Ectodermal cell (in vitro differentiated cells): ENCODE data around the gene ALDH1A1.
"Not testable (repeated sequence)": the region's sequence is repeated elsewhere in the genome, so short reads cannot be mapped to it uniquely, and the experiment has no call there.

Source experiments
- H3K27ac ChIP-seq: 2 replicates; pipeline ENCODE4 v1.7.0; 2013; ENCODE audit warnings: mild to moderate bottlenecking, low read depth, low read length; ENCODE audit not compliant: insufficient read depth, poor library complexity, severe bottlenecking
- H3K27me3 ChIP-seq: 2 replicates; pipeline ENCODE4 v1.7.0; 2013; ENCODE audit warnings: mild to moderate bottlenecking, low read length; ENCODE audit not compliant: insufficient read depth, control insufficient read depth, poor library complexity, severe bottlenecking
- H3K36me3 ChIP-seq: one replicate; pipeline ENCODE4 v1.7.0; 2013; ENCODE audit warnings: low read length; ENCODE audit not compliant: control insufficient read depth, insufficient read depth
- H3K4me1 ChIP-seq: one replicate; pipeline ENCODE4 v1.7.0; 2013; ENCODE audit warnings: low read length; ENCODE audit not compliant: control insufficient read depth, insufficient read depth
- H3K4me3 ChIP-seq: 2 replicates; pipeline ENCODE4 v1.7.0; 2013; ENCODE audit warnings: low read depth, low read length, control low read depth; ENCODE audit not compliant: insufficient read depth
- H3K9me3 ChIP-seq: 2 replicates; pipeline ENCODE4 v1.7.0; 2013; ENCODE audit warnings: mild to moderate bottlenecking, low read length, moderate library complexity; ENCODE audit not compliant: control insufficient read depth
- WGBS, 2 experiments: methylation state at CpG; one replicate each; pipeline ENCODE4 v1.1.7; 2013; ENCODE audit warnings: missing lambda C conversion rate in 2 of 2; 5-methylcytosine and 5-hydroxymethylcytosine counted together

Gene ALDH1A1

GRCh38 chr9:72862788-72863187 lies 90.1 kb downstream of the ALDH1A1 start:
- H3K36me3 ChIP-seq, H3K27me3 ChIP-seq, H3K9me3 ChIP-seq, H3K4me3 ChIP-seq, H3K4me1 ChIP-seq, H3K27ac ChIP-seq: not testable (repeated sequence)
- whole genome bisulfite sequencing, 2 experiments = 87 to 95% methylated on average over 7 of the region's 7 CpGs

- no peaks in the 10 kb centered on the region for H3K27me3 ChIP-seq
- no peak overlapping the region for H3K27ac ChIP-seq
- H3K9me3 ChIP-seq = no peaks in the 10 kb centered on the region
- H3K4me3 ChIP-seq = no peak overlapping the region
- WGBS, 2 experiments = 69% methylated on average over 4 to 5 of the region's 5 CpGs
- no peaks in the 10 kb centered on the region for H3K36me3 ChIP-seq
- peaks cover 3% of the 10 kb centered on the region for H3K4me1 ChIP-seq
Measured at GRCh38 chr9:72858089-72858912, 94.6 kb downstream of the ALDH1A1 start.

GRCh38 chr9:72857624-72857996 lies 95.2 kb downstream of the ALDH1A1 start:
- Histone ChIP-seq H3K27ac (no peak overlapping the region), H3K27me3 (no peaks in the 10 kb centered on the region), H3K9me3 (no peaks in the 10 kb centered on the region), H3K36me3 (no peaks in the 10 kb centered on the region), H3K4me1 (peaks cover 3% of the 10 kb centered on the region), H3K4me3 (no peak overlapping the region)
- WGBS, 2 experiments = 97% methylated on average over 2 of the region's 2 CpGs

GRCh38 chr9:72856972-72857623 lies 95.8 kb downstream of the ALDH1A1 start:
- peaks cover 3% of the 10 kb centered on the region for H3K4me1 ChIP-seq
- no peaks in the 10 kb centered on the region for H3K36me3 ChIP-seq
- 62 to 64% methylated on average over 6 of the region's 8 CpGs for WGBS, 2 experiments
- no peaks in the 10 kb centered on the region for H3K9me3 ChIP-seq
- no peak overlapping the region for H3K27ac ChIP-seq
- H3K4me3 ChIP-seq = no peak overlapping the region
- H3K27me3 ChIP-seq = no peaks in the 10 kb centered on the region

DNA sequence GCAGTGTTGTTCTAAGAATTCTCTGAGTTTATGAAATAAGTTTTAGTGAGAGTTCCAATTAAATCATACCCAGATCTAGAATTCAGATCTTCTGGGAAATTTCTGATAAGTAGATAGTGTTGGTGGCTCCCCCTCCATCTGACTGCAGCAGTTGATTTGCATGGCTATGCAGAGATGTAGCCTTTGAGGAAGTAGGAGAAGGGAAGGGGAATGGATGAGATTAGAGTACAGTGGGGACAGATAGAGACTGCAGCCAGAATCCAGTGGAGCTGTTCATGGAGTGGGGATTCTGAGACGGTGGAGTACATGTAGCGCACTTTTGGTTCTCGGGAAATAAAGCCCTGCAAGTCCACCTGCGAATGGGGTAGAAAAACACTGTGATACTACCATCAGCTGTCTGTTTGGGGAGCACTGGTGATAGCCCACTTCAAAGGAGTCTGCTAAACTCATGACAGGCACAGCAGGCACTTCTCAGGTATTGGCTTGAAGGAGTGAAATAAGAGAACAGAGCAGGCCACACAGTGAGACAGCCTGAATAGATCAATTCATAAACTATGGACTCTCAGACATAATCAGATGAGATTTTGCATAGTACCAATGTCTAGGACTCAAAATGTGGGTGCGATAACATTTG lies 96.8 kb downstream of the ALDH1A1 start:
- no peak overlapping the region for H3K4me3 ChIP-seq
- WGBS, 2 experiments = 91 to 92% methylated on average over 5 of the region's 5 CpGs
- H3K9me3 ChIP-seq = no peaks in the 10 kb centered on the region
- H3K4me1 ChIP-seq = peaks cover 3% of the 10 kb centered on the region
- no peaks in the 10 kb centered on the region for H3K27me3 ChIP-seq
- no peak overlapping the region for H3K27ac ChIP-seq
- H3K36me3 ChIP-seq = no peaks in the 10 kb centered on the region

DNA sequence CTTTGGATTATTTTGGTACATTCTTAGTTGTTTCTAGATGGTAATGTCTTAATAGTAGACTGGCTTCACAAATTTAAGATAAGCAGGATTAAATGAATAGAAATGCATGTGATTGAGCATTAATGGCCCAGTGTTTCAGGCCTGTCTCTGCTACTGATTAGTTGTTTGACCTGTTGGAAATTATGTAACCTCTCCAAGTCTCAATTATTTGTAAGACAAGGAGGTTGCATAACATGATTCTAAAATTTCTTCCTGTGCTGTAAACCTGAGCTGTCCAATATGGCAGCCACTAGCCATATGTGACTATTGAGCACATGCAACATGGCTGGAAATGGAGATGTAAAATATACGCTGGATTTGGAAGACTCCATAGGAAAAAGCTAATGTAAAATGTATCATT lies 97.5 kb downstream of the ALDH1A1 start:
- Histone ChIP-seq H3K36me3 (no peaks in the 10 kb centered on the region), H3K4me1 (peaks cover 3% of the 10 kb centered on the region), H3K27me3 (no peaks in the 10 kb centered on the region), H3K27ac (no peak overlapping the region), H3K4me3 (no peak overlapping the region), H3K9me3 (no peaks in the 10 kb centered on the region)
- no CpG with 5 or more reads among the region's 1 CpG for WGBS, 2 experiments
